LNCAP (cell line): ENCODE measurements around the gene ZNF619.

Experiments
- CTCF ChIP-seq: fragments of 450-650 bp; IDR thresholded peaks from 2 replicates; pipeline ENCODE4 v1.5.1; 2017; ENCODE audit warnings: mild to moderate bottlenecking

ZNF619 gene

GRCh38 chr3:40477666-40478065 lies 744 bp downstream of the ZNF619 start:
- no peak for TF ChIP-seq CTCF

- TF ChIP-seq CTCF, result no peak
Measured at GRCh38 chr3:40487172-40487571, 10.2 kb downstream of the ZNF619 start.

GRCh38 chr3:40490916-40491315 lies 14.0 kb downstream of the ZNF619 start:
- no peak for TF ChIP-seq CTCF

GRCh38 chr3:40494698-40495097 lies 17.8 kb downstream of the ZNF619 start:
- no peak for TF ChIP-seq CTCF

GRCh38 chr3:40497288-40497687 lies 20.4 kb downstream of the ZNF619 start:
- TF ChIP-seq CTCF, result no peak

- no peak for TF ChIP-seq CTCF
Measured at GRCh38 chr3:40499952-40500351, 23.0 kb downstream of the ZNF619 start.

GRCh38 chr3:40502034-40502433 lies 25.1 kb downstream of the ZNF619 start:
- TF ChIP-seq CTCF, result no peak
